IPS DF 6.9 (cell line): ENCODE data around the gene RASSF10.

Experiments
- DNase-seq: peaks from one replicate; pipeline ENCODE4 v3.0.0-alpha.2; 2013; ENCODE audit warnings: low read depth, low spot score
- H3K27ac ChIP-seq: one replicate; pipeline ENCODE4 v1.5.1; 2013; ENCODE audit warnings: low read length, control low read depth
- H3K27me3 ChIP-seq: 2 replicates; pipeline ENCODE4 v1.6.1; 2013; ENCODE audit warnings: mild to moderate bottlenecking, low read length; ENCODE audit not compliant: control insufficient read depth, insufficient read depth
- H3K36me3 ChIP-seq: 2 replicates; pipeline ENCODE4 v1.6.1; 2013; ENCODE audit warnings: low read length; ENCODE audit not compliant: control insufficient read depth, insufficient read depth
- H3K4me1 ChIP-seq: 2 replicates; pipeline ENCODE4 v1.6.1; 2013; ENCODE audit warnings: low read length; ENCODE audit not compliant: control insufficient read depth, insufficient read depth
- H3K4me3 ChIP-seq: 2 replicates; pipeline ENCODE4 v1.5.1; 2013; ENCODE audit warnings: mild to moderate bottlenecking, low read length
- H3K9me3 ChIP-seq: 2 replicates; pipeline ENCODE4 v1.6.1; 2013; ENCODE audit warnings: low read length, inconsistent platforms; ENCODE audit not compliant: control insufficient read depth, insufficient read depth
- WGBS: extraction: QIAGEN DNeasy Blood & Tissue Kit; methylation state at CpG from one replicate; pipeline ENCODE4 v1.1.7; 2013; ENCODE audit warnings: mixed read lengths, missing lambda C conversion rate; ENCODE audit not compliant: insufficient read length, insufficient coverage; 5-methylcytosine and 5-hydroxymethylcytosine counted together

The RASSF10 gene

GRCh38 chr11:13008061-13008435, 1.1 kb upstream of the RASSF10 start:
- Histone ChIP-seq H3K9me3 (no peaks in the 10 kb centered on the region), H3K27me3 (peaks cover 17% of the 10 kb centered on the region; the same call in 1 of the 2 replicates), H3K4me1 (peaks cover 4% of the 10 kb centered on the region; the same call in 1 of the 2 replicates), H3K36me3 (no peaks in the 10 kb centered on the region), H3K4me3 (no peak overlapping the region), H3K27ac (no peak overlapping the region)
- no CpG with 5 or more reads among the region's 2 CpGs for WGBS
- no peak for DNase-seq

- no peaks in the 10 kb centered on the region for H3K9me3 ChIP-seq
- H3K27ac ChIP-seq, result no peak overlapping the region
- peaks cover 17% of the 10 kb centered on the region; the same call in 1 of the 2 replicates for H3K27me3 ChIP-seq
- H3K4me1 ChIP-seq, result peaks cover 4% of the 10 kb centered on the region; the same call in 1 of the 2 replicates
- peak; percentile 5 for DNase-seq
- no CpG with 5 or more reads among the region's 48 CpGs for WGBS
- peak overlapping the region; percentile 19; the same call in 1 of the 2 replicates for H3K4me3 ChIP-seq
- no peaks in the 10 kb centered on the region for H3K36me3 ChIP-seq
Observed at GRCh38 chr11:13009476-13009920, 382 bp downstream of the RASSF10 start.

DNA sequence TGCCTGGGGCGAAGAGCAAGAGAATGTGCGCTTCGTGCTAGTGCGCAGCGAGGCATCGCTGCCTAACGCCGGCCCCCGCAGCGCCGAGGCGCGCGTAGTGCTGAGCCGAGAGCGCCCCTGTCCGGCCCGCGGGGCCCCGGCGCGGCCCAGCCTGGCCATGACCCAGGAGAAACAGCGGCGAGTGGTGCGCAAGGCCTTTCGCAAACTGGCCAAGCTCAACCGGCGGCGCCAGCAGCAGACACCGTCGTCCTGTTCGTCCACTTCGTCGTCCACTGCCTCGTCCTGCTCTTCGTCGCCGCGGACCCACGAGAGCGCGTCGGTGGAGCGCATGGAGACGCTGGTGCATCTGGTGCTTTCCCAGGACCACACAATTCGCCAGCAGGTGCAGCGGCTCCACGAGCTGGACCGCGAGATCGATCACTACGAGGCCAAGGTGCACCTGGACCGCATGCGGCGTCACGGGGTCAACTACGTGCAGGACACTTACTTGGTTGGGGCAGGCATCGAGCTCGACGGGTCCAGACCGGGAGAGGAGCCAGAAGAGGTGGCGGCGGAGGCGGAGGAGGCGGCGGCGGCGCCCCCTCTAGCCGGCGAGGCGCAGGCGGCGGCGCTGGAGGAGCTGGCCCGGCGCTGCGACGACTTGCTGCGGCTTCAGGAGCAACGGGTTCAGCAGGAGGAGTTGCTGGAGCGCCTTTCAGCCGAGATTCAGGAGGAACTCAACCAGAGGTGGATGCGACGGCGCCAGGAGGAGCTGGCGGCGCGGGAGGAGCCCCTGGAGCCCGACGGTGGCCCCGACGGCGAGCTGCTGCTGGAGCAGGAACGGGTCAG, 1.0 kb downstream of the RASSF10 start:
- peaks cover 4% of the 10 kb centered on the region; the same call in 1 of the 2 replicates for H3K4me1 ChIP-seq
- DNase-seq, result peak; percentile 25
- no peaks in the 10 kb centered on the region for H3K9me3 ChIP-seq
- peaks cover 17% of the 10 kb centered on the region; the same call in 1 of the 2 replicates for H3K27me3 ChIP-seq
- no peaks in the 10 kb centered on the region for H3K36me3 ChIP-seq
- H3K4me3 ChIP-seq, result peak overlapping the region; percentile 19; the same call in 1 of the 2 replicates
- WGBS, result no CpG with 5 or more reads among the region's 94 CpGs
- no peak overlapping the region for H3K27ac ChIP-seq

GRCh38 chr11:13010749-13011465, 1.8 kb downstream of the RASSF10 start:
- no CpG with 5 or more reads among the region's 37 CpGs for WGBS
- DNase-seq, result peak; percentile 4
- peaks cover 17% of the 10 kb centered on the region; the same call in 1 of the 2 replicates for H3K27me3 ChIP-seq
- no peaks in the 10 kb centered on the region for H3K9me3 ChIP-seq
- H3K4me1 ChIP-seq, result peaks cover 4% of the 10 kb centered on the region; the same call in 1 of the 2 replicates
- H3K4me3 ChIP-seq, result no peak overlapping the region
- H3K27ac ChIP-seq, result no peak overlapping the region
- no peaks in the 10 kb centered on the region for H3K36me3 ChIP-seq

DNA sequence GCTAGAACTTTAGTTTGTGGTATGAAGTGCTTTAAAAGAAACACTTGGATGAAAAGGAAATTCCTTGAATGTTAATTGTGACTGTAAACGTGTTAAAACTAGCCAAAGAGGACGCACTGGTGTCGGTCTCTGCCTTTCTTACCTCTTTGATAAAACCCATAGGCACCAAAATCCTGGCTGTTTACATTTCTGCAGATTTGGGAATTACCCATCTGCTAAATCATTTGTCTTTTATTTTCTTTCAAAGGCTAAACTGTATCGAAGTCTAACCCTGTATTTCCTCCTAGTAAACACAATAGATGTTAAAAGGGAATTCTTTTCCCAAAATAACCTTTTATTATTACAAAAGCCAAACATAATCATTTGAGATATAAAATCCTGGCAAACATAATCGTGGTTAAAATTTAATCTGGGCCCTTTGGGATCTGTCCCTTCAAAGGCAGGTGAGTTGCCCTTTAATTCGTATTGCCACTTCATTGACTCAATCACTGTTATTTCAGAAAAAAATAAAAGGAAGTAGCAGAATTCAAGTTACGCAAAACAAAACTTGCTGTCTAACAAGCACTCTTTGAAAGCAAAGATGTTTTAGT, 2.4 kb downstream of the RASSF10 start:
- no CpG with 5 or more reads among the region's 7 CpGs for WGBS
- peaks cover 17% of the 10 kb centered on the region; the same call in 1 of the 2 replicates for H3K27me3 ChIP-seq

DNA sequence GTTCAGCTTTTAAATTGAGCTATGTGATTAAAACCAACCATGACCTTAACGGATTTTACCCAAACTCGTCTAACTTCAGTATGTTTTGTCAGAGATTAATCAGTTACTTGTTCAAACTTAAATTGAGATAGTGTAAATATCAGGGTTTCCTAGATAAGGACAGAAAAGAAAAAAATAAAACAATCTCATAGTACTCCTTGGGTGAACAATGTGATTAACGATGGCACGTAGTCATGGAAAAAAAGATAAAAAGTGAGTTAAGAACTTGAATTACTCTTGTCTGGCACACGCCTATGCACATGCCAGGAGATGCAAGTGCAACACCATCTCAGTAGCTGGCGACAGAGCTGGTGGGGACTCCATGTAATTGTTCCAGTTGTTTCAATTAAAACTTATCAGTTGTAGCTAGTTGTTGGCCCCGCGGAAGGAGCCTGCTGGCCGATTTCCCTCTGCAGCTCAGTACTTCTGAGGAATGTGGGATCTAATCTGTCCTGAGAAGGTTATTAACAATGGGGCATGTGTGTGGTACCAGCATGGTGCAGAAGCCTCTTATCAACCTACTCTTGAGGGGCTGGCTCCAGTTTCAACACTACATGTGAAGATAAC, 3.0 kb downstream of the RASSF10 start:
- no peak overlapping the region for H3K27ac ChIP-seq
- H3K27me3 ChIP-seq, result peaks cover 17% of the 10 kb centered on the region; the same call in 1 of the 2 replicates
- no peaks in the 10 kb centered on the region for H3K36me3 ChIP-seq
- no peak overlapping the region for H3K4me3 ChIP-seq
- no peaks in the 10 kb centered on the region for H3K9me3 ChIP-seq
- H3K4me1 ChIP-seq, result peaks cover 4% of the 10 kb centered on the region; the same call in 1 of the 2 replicates
- no CpG with 5 or more reads among the region's 9 CpGs for WGBS
- no peak for DNase-seq

More for the DNA sequence above, 2.4 kb downstream of the RASSF10 start:
- H3K27ac ChIP-seq, result no peak overlapping the region
- no peaks in the 10 kb centered on the region for H3K36me3 ChIP-seq
- DNase-seq, result no peak
- no peak overlapping the region for H3K4me3 ChIP-seq
- H3K4me1 ChIP-seq, result peaks cover 4% of the 10 kb centered on the region; the same call in 1 of the 2 replicates
- H3K9me3 ChIP-seq, result no peaks in the 10 kb centered on the region

DNA sequence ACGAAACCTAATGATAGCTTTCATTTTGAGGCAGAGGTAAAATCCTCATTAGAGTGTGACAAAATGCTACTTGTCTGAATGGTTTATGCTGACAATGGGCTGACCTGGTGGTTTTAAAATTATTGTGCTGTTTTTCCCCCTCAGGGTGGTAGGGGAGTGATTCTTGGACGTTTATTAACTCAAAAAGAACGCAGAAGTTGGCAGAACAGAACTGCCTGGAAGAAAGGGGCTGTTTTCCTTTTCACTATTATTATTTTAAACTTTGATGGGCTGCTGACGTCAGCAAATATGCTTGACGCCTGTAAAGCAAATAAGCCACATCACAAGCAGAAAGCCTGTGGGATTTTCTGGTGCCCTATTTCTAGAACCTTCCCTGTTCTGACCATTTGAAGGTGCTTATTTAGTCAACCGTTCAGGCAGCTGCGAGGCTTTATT, 4.0 kb downstream of the RASSF10 start:
- no peaks in the 10 kb centered on the region for H3K36me3 ChIP-seq
- H3K27me3 ChIP-seq, result peaks cover 17% of the 10 kb centered on the region; the same call in 1 of the 2 replicates
- no peak overlapping the region for H3K27ac ChIP-seq
- no CpG with 5 or more reads among the region's 7 CpGs for WGBS
- H3K4me3 ChIP-seq, result no peak overlapping the region
- peaks cover 4% of the 10 kb centered on the region; the same call in 1 of the 2 replicates for H3K4me1 ChIP-seq
- DNase-seq, result no peak
- H3K9me3 ChIP-seq, result no peaks in the 10 kb centered on the region

DNA sequence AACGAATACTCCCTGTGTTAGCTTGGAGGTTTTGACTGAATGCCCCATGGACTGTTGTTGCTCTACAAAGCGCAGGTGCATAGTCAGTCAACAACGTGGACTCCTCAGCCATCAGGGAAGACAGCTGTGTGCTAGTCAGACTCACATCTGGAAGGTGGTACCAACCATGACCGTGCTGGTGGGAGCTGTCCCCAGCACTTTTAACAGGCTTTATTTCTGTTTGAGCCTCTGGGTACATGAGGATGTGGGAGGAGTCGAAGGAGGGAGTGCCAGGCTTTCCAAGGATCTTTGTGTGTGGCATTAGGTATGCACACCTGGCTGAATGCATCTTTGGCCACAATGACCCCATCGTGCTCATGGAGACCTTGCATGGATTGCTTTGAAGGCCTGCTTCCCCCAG, 6.6 kb downstream of the RASSF10 start:
- no CpG with 5 or more reads among the region's 6 CpGs for WGBS
- 0 out of 2 replicates have a peak, but pooled peaks cover 1% of the 10 kb centered on the region for H3K4me1 ChIP-seq
- H3K27me3 ChIP-seq, result peaks cover 9% of the 10 kb centered on the region; the same call in 1 of the 2 replicates
- DNase-seq, result no peak
- no peak overlapping the region for H3K4me3 ChIP-seq
- no peaks in the 10 kb centered on the region for H3K36me3 ChIP-seq
- no peaks in the 10 kb centered on the region for H3K9me3 ChIP-seq
- H3K27ac ChIP-seq, result no peak overlapping the region

DNA sequence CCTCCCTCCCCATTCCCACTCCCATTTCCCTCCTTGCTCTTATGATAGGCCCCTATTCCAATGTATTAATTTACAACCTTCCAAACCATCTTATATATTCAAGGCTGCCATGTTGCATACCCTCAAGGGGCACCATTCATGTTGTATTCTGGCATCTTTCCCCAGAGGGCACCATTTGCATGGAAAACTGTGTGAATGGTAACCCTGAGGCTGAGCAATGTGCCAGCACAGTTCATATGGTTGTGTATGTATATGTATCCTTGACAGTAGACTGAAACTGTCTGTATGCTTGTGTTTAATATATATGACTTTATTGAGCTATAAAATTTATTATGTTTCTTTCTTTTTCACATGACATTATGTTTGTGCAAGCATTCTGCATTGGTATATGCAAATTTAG, 7.3 kb downstream of the RASSF10 start:
- no peak for DNase-seq
- 0 out of 2 replicates have a peak, but pooled peaks cover 1% of the 10 kb centered on the region for H3K4me1 ChIP-seq

GRCh38 chr11:13019313-13019712, 10.2 kb downstream of the RASSF10 start:
- no peaks in the 10 kb centered on the region for H3K27me3 ChIP-seq
- no peaks in the 10 kb centered on the region for H3K36me3 ChIP-seq
- no peaks in the 10 kb centered on the region for H3K4me1 ChIP-seq
- no peak overlapping the region for H3K4me3 ChIP-seq
- WGBS, result no CpG with 5 or more reads among the region's 4 CpGs
- H3K9me3 ChIP-seq, result no peaks in the 10 kb centered on the region
- no peak for DNase-seq
- no peak overlapping the region for H3K27ac ChIP-seq

More for the DNA sequence above, 7.3 kb downstream of the RASSF10 start:
- Histone ChIP-seq H3K27me3 (peaks cover 4% of the 10 kb centered on the region; the same call in 1 of the 2 replicates), H3K27ac (no peak overlapping the region), H3K9me3 (no peaks in the 10 kb centered on the region), H3K4me3 (no peak overlapping the region), H3K36me3 (no peaks in the 10 kb centered on the region)
